SK-N-SH (cell line): ENCODE measurements around the gene FLRT3. TPM values are rescaled to one million over a fixed set of nuclear protein-coding genes. Genes with fewer than 3 reads are reported as not detected.

Experiments used
- CTCF ChIA-PET: fragments of 300-600, 350-600 bp; formaldehyde crosslinking; extraction: SDS; loops from one replicate; lab custom pipeline; 2021; lab: Yijun Ruan, JAX
- POLR2A ChIA-PET: fragments of 350-600 bp; sonication (Branson Sonifier 250); formaldehyde crosslinking; extraction: SDS; loops from one replicate; lab custom pipeline; 2020; ENCODE audit warnings: antibody characterized with exemption, inconsistent platforms; lab: Yijun Ruan, JAX
- DNase-seq: peaks from one replicate; pipeline ENCODE4 v3.0.0; 2012
- H2AFZ ChIP-seq: fragments of 200-600 bp; sonication (generic); 2 replicates; pipeline ENCODE4 v1.8.1; 2016; ENCODE audit warnings: antibody characterized with exemption, mild to moderate bottlenecking, low read depth
- H3F3A ChIP-seq: fragments of 200-600 bp; sonication (generic); replicated peaks from 2 replicates; pipeline ENCODE3; 2016; ENCODE audit warnings: antibody characterized with exemption, mild to moderate bottlenecking; ENCODE audit not compliant: insufficient read depth
- H3K27ac ChIP-seq, 2 experiments: fragments of 200-500 bp in 1 of 2; fragments of 200-600 bp in 1 of 2; sonication (Bioruptor generic) in 1 of 2; sonication (generic), shearing (Covaris generic) in 1 of 2; 2 replicates each; pipeline versions ENCODE4 v1.5.1 to v1.6.1; 2014 to 2016; ENCODE audit warnings: low read depth in 2 of 2, inconsistent platforms in 1 of 2, low read length in 1 of 2, mild to moderate bottlenecking in 1 of 2, mixed read lengths in 1 of 2
- H3K27me3 ChIP-seq: fragments of 200-600 bp; sonication (generic), shearing (Covaris generic); 2 replicates; pipeline ENCODE4 v1.6.1; 2016; ENCODE audit warnings: mixed run types; ENCODE audit not compliant: insufficient read depth
- H3K36me3 ChIP-seq, 2 experiments: fragments of 200-500 bp in 1 of 2; fragments of 200-600 bp in 1 of 2; sonication (Bioruptor generic) in 1 of 2; sonication (generic) in 1 of 2; replicated peaks in 1 of 2; 2 replicates each; pipeline versions ENCODE3 to v1.5.1; 2014 to 2016; ENCODE audit warnings: low read length in 1 of 2, mild to moderate bottlenecking in 1 of 2; ENCODE audit not compliant: insufficient read depth in 2 of 2, control insufficient read depth in 1 of 2
- H3K4me1 ChIP-seq, 2 experiments: fragments of 200-500 bp in 1 of 2; fragments of 200-600 bp in 1 of 2; sonication (Bioruptor generic) in 1 of 2; sonication (generic), shearing (Covaris generic) in 1 of 2; 2 replicates each; pipeline versions ENCODE4 v1.5.1 to v1.6.1; 2014 to 2016; ENCODE audit warnings: low read depth in 1 of 2, low read length in 1 of 2, mixed run types in 1 of 2; ENCODE audit not compliant: insufficient read depth in 2 of 2, control insufficient read depth in 1 of 2
- H3K4me2 ChIP-seq: fragments of 200-600 bp; sonication (generic), shearing (Covaris generic); 2 replicates; pipeline ENCODE4 v1.6.1; 2017; ENCODE audit warnings: mixed run types
- H3K4me3 ChIP-seq, 2 experiments: fragments of 200-500 bp in 1 of 2; fragments of 200-600 bp in 1 of 2; sonication (Bioruptor generic) in 1 of 2; sonication (generic), shearing (Covaris generic) in 1 of 2; 2 replicates each; pipeline versions ENCODE4 v1.5.1 to v1.8.1; 2014 to 2016; ENCODE audit warnings: low read depth in 2 of 2, inconsistent platforms in 1 of 2, low read length in 1 of 2, mild to moderate bottlenecking in 1 of 2, mixed read lengths in 1 of 2, moderate library complexity in 1 of 2
- H3K79me2 ChIP-seq: fragments of 200-600 bp; sonication (generic); 2 replicates; pipeline ENCODE4 v1.8.1; 2017; ENCODE audit warnings: mild to moderate bottlenecking; ENCODE audit not compliant: insufficient read depth
- H3K9ac ChIP-seq: fragments of 200-600 bp; sonication (generic); 2 replicates; pipeline ENCODE4 v1.6.1; 2017; ENCODE audit warnings: mixed run types
- H3K9me2 ChIP-seq: fragments of 200-600 bp; sonication (generic); 2 replicates; pipeline ENCODE4 v1.6.1; 2017; ENCODE audit warnings: mixed run types
- H3K9me3 ChIP-seq: fragments of 200-600 bp; sonication (generic); 2 replicates; pipeline ENCODE4 v1.6.1; 2017; ENCODE audit warnings: mixed run types, mild to moderate bottlenecking, moderate library complexity
- H4K20me1 ChIP-seq: fragments of 200-600 bp; sonication (generic); 2 replicates; pipeline ENCODE4 v1.6.1; 2017; ENCODE audit warnings: mild to moderate bottlenecking, mixed run types; ENCODE audit not compliant: insufficient read depth
- ELF1 ChIP-seq: IDR thresholded peaks from 2 replicates; pipeline ENCODE4 v1.4.0; 2012
- EP300 ChIP-seq, 2 experiments: IDR thresholded peaks; 2 replicates each; pipeline versions ENCODE4 v1.4.0 to v1.6.1; 2012; ENCODE audit warnings: borderline replicate concordance in 1 of 2, low read depth in 1 of 2, low read length in 1 of 2
- FOXJ3 ChIP-seq: sonication (generic); formaldehyde crosslinking; IDR thresholded peaks from 2 replicates; pipeline ENCODE4 v1.5.1; 2020; ENCODE audit warnings: mild to moderate bottlenecking, missing genetic modification reagents
- GABPA ChIP-seq: IDR thresholded peaks from 2 replicates; pipeline ENCODE4 v1.4.0; 2012; ENCODE audit warnings: low read depth, mild to moderate bottlenecking
- JUND ChIP-seq: IDR thresholded peaks from 2 replicates; pipeline ENCODE4 v1.4.0; 2012
- MEF2A ChIP-seq: IDR thresholded peaks from 2 replicates; pipeline ENCODE4 v1.4.0; 2012; ENCODE audit warnings: low read depth, borderline replicate concordance
- POLR2AphosphoS5 ChIP-seq: IDR thresholded peaks from 2 replicates; pipeline ENCODE4 v1.6.1; 2012; ENCODE audit warnings: low read depth, low read length
- RAD21 ChIP-seq: IDR thresholded peaks from 2 replicates; pipeline ENCODE4 v1.6.1; 2012; ENCODE audit warnings: mild to moderate bottlenecking, low read length
- RCOR1 ChIP-seq: fragments of 150-350 bp; IDR thresholded peaks from 2 replicates; pipeline ENCODE4 v1.6.1; 2017; ENCODE audit warnings: antibody characterized with exemption, low read length
- RXRA ChIP-seq: IDR thresholded peaks from 2 replicates; pipeline ENCODE4 v1.4.0; 2012; ENCODE audit warnings: low read depth, mild to moderate bottlenecking, borderline replicate concordance
- SMC3 ChIP-seq: IDR thresholded peaks from 2 replicates; pipeline ENCODE4 v1.6.1; 2012; ENCODE audit warnings: low read depth, low read length, improper control_type of control experiment
- TAF1 ChIP-seq: IDR thresholded peaks from 2 replicates; pipeline ENCODE4 v1.6.1; 2012; ENCODE audit warnings: low read depth, mild to moderate bottlenecking, low read length, moderate library complexity, borderline replicate concordance
- YY1 ChIP-seq: IDR thresholded peaks from 2 replicates; pipeline ENCODE4 v1.4.0; 2012; ENCODE audit warnings: low read depth, mild to moderate bottlenecking
- WGBS: methylation state at CpG from one replicate; pipeline ENCODE4 v1.1.6; 2017; ENCODE audit warnings: low lambda C conversion rate; 5-methylcytosine and 5-hydroxymethylcytosine counted together
- polyA plus RNA-seq, 3 experiments: library from polyadenylated mRNA; depleted of rRNA; stranded (reverse); fragments of >200 nt; gene quantifications; 2 replicates each; pipeline ENCODE4 v1.2.3, GENCODE V29; 2012
- TF ChIP-seq, protein P1 (sequence below): fragments of 150-350 bp; IDR thresholded peaks from 2 replicates; pipeline ENCODE4 v1.6.1; 2016; ENCODE audit warnings: mild to moderate bottlenecking, low read depth, low read length
- TF ChIP-seq, protein P2 (sequence below): fragments of 200-600 bp; sonication (generic); IDR thresholded peaks from 2 replicates; pipeline ENCODE4 v1.6.1; 2017; ENCODE audit warnings: antibody characterized with exemption, mild to moderate bottlenecking, moderate library complexity
- TF ChIP-seq, protein P3 (sequence below): IDR thresholded peaks from 2 replicates; pipeline ENCODE4 v1.4.0; 2012; ENCODE audit warnings: low read depth, borderline replicate concordance
- TF ChIP-seq, protein P4 (sequence below): IDR thresholded peaks from 2 replicates; pipeline ENCODE4 v1.6.1; 2012; ENCODE audit warnings: mild to moderate bottlenecking, low read depth, low read length, moderate library complexity
- TF ChIP-seq, protein P5 (sequence below): IDR thresholded peaks from 2 replicates; pipeline ENCODE4; 2012

FLRT3 gene
- polyA plus RNA-seq, 1 of the 3 experiments (the other 2 are of a cell fraction) = 1.8 TPM

DNA sequence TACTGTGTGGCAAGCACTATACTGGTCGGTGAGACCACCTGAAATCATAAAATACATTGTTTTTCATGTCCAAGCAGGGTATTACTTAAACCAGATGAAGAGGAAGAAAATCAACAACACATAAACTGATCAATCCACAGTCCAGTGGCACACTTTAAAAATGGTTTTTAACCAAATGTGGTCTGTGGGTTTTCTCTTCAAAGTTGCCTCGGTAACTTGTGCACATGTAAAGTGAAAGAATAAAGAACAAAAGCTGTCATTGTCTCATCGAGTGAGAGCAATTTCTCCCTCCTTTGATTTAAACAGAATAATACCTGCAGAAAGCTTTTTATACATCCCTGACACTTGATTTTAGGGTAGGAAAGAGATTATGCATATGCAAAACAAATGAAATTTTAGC lies 3.7 kb downstream of the FLRT3 start:
- Histone ChIP-seq H3F3A (no peaks in the 10 kb centered on the region), H3K79me2 (no peaks in the 10 kb centered on the region), H3K4me2 (peak overlapping the region; percentile 39; the same call in 1 of the 2 replicates), H3K27ac (peak overlapping the region in 1 of 2 experiments; percentile 78; a peak in 2 of 4 replicates), H3K27me3 (no peaks in the 10 kb centered on the region), H4K20me1 (no peaks in the 10 kb centered on the region), H3K4me1 (peaks cover 0 to 5% of the 10 kb centered on the region in 2 experiments; a peak in 2 of 4 replicates), H3K36me3 (no peaks in the 10 kb centered on the region), H2AFZ (no peak overlapping the region), H3K9me3 (no peaks in the 10 kb centered on the region), H3K4me3 (no peak overlapping the region; a peak in 1 of 4 replicates), H3K9me2 (no peaks in the 10 kb centered on the region), H3K9ac (no peak overlapping the region)
- WGBS = 72% methylated on average over 3 of the region's 3 CpGs
- no peak for DNase-seq
- TF ChIP-seq GABPA = no peak
- TF ChIP-seq JUND = no peak
- TF ChIP-seq POLR2AphosphoS5 = no peak
- ChIA-PET POLR2A (no interaction called here), CTCF (interaction anchor here (0.6 to 2.1 kb wide), 22 partner anchors 11 to 1902 kb away, joined by 3 to 13 read pairs (median 3); no protein-coding TSS in a partner anchor)

DNA sequence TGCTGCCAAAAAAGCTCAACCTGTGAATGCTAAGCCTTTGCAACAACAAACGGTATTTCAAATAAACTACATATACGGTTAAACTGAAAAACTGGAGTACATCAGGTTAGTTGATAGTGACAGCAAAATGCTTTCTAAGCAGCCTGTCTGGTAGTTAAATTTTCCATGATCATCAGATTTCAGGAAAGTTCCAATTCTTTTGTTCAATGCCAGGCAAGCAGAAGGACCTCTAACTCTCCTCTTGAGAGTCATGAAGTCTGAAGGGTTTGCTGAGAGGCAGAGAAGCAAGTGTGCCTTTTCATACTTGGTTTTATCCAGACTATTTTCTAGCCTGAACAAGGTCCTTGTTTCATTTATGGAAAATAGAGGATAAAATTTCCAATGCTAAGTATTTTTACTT lies 4.5 kb downstream of the FLRT3 start:
- peaks cover 0 to 5% of the 10 kb centered on the region in 2 experiments; a peak in 2 of 4 replicates for H3K4me1 ChIP-seq
- H3F3A ChIP-seq = no peaks in the 10 kb centered on the region
- no peaks in the 10 kb centered on the region for H3K27me3 ChIP-seq
- no peak overlapping the region for H2AFZ ChIP-seq
- CTCF ChIA-PET = no interaction called here
- H4K20me1 ChIP-seq = no peaks in the 10 kb centered on the region
- no peak overlapping the region for H3K9ac ChIP-seq
- H3K9me2 ChIP-seq = no peaks in the 10 kb centered on the region
- peak overlapping the region in 1 of 2 experiments; percentile 78; a peak in 2 of 4 replicates for H3K27ac ChIP-seq
- 20% methylated on average over 2 of the region's 2 CpGs for WGBS
- peak overlapping the region; percentile 12; the same call in 1 of the 2 replicates for H3K4me2 ChIP-seq
- no peaks in the 10 kb centered on the region for H3K9me3 ChIP-seq
- H3K79me2 ChIP-seq = no peaks in the 10 kb centered on the region
- DNase-seq = no peak
- POLR2A ChIA-PET = no interaction called here
- H3K4me3 ChIP-seq = no peak overlapping the region; a peak in 1 of 4 replicates
- no peaks in the 10 kb centered on the region for H3K36me3 ChIP-seq
- TF ChIP-seq MEF2A = no peak
- peak; percentile 37 for TF ChIP-seq JUND
- TF ChIP-seq, protein P1, sequence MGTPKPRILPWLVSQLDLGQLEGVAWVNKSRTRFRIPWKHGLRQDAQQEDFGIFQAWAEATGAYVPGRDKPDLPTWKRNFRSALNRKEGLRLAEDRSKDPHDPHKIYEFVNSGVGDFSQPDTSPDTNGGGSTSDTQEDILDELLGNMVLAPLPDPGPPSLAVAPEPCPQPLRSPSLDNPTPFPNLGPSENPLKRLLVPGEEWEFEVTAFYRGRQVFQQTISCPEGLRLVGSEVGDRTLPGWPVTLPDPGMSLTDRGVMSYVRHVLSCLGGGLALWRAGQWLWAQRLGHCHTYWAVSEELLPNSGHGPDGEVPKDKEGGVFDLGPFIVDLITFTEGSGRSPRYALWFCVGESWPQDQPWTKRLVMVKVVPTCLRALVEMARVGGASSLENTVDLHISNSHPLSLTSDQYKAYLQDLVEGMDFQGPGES = no peak
- no peak for TF ChIP-seq YY1
- TF ChIP-seq EP300 (IDR thresholded peaks at IDR 0.05; ENCODE audit: borderline replicate concordance in 1 of 2, low read depth in 1 of 2, low read length in 1 of 2) = peak; percentile 56 to 68; a peak in 2 of 4 replicates
- TF ChIP-seq POLR2AphosphoS5 = peak; percentile 52; the same call in 1 of the 2 replicates
- no peak for TF ChIP-seq ELF1
- TF ChIP-seq, protein P2, sequence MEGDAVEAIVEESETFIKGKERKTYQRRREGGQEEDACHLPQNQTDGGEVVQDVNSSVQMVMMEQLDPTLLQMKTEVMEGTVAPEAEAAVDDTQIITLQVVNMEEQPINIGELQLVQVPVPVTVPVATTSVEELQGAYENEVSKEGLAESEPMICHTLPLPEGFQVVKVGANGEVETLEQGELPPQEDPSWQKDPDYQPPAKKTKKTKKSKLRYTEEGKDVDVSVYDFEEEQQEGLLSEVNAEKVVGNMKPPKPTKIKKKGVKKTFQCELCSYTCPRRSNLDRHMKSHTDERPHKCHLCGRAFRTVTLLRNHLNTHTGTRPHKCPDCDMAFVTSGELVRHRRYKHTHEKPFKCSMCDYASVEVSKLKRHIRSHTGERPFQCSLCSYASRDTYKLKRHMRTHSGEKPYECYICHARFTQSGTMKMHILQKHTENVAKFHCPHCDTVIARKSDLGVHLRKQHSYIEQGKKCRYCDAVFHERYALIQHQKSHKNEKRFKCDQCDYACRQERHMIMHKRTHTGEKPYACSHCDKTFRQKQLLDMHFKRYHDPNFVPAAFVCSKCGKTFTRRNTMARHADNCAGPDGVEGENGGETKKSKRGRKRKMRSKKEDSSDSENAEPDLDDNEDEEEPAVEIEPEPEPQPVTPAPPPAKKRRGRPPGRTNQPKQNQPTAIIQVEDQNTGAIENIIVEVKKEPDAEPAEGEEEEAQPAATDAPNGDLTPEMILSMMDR = no peak
- no peak for TF ChIP-seq RXRA
- TF ChIP-seq RAD21 = no peak
- TF ChIP-seq FOXJ3 (CRISPR knock-in tag) = no peak
- TF ChIP-seq RCOR1 = no peak
- TF ChIP-seq, protein P3, sequence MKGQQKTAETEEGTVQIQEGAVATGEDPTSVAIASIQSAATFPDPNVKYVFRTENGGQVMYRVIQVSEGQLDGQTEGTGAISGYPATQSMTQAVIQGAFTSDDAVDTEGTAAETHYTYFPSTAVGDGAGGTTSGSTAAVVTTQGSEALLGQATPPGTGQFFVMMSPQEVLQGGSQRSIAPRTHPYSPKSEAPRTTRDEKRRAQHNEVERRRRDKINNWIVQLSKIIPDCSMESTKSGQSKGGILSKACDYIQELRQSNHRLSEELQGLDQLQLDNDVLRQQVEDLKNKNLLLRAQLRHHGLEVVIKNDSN = no peak
- TF ChIP-seq, protein P4, sequence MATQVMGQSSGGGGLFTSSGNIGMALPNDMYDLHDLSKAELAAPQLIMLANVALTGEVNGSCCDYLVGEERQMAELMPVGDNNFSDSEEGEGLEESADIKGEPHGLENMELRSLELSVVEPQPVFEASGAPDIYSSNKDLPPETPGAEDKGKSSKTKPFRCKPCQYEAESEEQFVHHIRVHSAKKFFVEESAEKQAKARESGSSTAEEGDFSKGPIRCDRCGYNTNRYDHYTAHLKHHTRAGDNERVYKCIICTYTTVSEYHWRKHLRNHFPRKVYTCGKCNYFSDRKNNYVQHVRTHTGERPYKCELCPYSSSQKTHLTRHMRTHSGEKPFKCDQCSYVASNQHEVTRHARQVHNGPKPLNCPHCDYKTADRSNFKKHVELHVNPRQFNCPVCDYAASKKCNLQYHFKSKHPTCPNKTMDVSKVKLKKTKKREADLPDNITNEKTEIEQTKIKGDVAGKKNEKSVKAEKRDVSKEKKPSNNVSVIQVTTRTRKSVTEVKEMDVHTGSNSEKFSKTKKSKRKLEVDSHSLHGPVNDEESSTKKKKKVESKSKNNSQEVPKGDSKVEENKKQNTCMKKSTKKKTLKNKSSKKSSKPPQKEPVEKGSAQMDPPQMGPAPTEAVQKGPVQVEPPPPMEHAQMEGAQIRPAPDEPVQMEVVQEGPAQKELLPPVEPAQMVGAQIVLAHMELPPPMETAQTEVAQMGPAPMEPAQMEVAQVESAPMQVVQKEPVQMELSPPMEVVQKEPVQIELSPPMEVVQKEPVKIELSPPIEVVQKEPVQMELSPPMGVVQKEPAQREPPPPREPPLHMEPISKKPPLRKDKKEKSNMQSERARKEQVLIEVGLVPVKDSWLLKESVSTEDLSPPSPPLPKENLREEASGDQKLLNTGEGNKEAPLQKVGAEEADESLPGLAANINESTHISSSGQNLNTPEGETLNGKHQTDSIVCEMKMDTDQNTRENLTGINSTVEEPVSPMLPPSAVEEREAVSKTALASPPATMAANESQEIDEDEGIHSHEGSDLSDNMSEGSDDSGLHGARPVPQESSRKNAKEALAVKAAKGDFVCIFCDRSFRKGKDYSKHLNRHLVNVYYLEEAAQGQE = no peak
- TF ChIP-seq TAF1 = no peak
- TF ChIP-seq SMC3 = no peak
- TF ChIP-seq, protein P5, sequence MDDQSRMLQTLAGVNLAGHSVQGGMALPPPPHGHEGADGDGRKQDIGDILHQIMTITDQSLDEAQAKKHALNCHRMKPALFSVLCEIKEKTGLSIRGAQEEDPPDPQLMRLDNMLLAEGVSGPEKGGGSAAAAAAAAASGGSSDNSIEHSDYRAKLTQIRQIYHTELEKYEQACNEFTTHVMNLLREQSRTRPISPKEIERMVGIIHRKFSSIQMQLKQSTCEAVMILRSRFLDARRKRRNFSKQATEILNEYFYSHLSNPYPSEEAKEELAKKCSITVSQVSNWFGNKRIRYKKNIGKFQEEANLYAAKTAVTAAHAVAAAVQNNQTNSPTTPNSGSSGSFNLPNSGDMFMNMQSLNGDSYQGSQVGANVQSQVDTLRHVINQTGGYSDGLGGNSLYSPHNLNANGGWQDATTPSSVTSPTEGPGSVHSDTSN = peak; percentile 85
